Measurements from ENCODE around the gene TSPYL4.

The TSPYL4 gene

DNA sequence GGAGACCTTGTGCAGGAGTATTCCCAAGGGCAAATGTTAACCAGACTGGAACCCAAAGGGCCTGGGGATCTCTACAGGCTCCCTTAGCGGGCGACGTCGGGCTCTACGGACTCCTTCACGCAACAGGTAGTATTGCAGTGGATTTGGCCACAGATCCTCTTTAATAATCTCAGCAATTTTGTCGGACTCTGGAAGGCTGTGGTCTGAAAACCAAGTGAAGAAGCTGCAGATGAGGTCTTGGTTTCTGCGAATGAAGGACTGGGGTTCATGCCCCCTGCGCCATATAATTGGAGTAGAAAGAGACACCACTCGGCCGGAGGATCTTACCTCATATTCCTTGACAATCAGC lies 24.6 kb upstream of the TSPYL4 start:
- in situ Hi-C loops (cut with MboI; ENCODE audit: low pct_unique_long_range_greater_than_20kb, low sequenced_read_pairs) = no loop called here
- no peak for DNase-seq

DNA sequence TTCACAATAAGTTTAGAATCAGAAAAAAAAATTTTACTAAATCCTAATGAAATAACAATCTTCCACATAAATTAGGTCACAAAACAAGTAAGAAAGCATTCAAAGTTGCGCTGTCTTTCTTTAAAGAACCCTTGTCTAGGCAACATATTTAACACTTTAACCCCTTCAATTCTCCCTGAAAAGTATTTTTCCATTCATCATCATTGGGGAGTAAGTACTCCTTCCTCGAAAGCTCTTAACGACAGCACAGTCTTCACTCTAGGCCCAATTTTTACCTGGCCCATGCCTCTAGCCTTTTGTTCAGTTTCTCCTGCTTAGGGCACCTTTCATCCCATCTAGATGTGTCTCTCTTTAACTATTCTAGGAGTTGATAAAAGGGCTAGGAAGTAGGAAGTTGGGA lies 23.2 kb upstream of the TSPYL4 start:
- in situ Hi-C loops (cut with MboI; ENCODE audit: low pct_unique_long_range_greater_than_20kb, low sequenced_read_pairs) = no loop called here
- DNase-seq = no peak

DNA sequence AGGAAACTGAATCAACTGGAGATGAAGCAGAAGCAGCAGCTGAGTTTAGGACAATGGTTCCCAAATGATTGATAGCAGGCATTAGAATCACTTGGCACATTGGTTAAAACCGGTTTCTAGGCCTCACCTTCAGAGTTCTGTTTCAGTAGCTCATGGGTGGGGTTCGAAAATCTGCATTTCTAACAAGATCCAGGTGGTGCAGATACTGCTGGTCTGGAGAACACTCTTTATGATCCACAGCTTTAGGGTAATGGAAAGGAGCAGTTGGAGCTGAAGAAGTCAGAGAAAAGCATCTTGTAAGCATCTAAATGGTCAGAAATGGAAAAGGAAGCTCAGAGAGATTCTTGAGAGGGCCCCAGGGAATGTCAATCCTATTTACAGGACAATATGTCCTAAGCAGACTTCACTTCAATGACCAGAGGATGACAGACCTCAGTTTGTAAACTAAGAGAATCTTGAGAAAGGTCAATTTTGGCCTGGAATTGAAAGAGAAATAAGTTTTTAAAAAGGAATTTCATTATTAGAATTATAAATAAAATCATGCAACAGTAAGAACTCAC lies 17.4 kb upstream of the TSPYL4 start:
- DNase-seq = no peak
- in situ Hi-C loops (cut with MboI; ENCODE audit: low pct_unique_long_range_greater_than_20kb, low sequenced_read_pairs) = no loop called here

DNA sequence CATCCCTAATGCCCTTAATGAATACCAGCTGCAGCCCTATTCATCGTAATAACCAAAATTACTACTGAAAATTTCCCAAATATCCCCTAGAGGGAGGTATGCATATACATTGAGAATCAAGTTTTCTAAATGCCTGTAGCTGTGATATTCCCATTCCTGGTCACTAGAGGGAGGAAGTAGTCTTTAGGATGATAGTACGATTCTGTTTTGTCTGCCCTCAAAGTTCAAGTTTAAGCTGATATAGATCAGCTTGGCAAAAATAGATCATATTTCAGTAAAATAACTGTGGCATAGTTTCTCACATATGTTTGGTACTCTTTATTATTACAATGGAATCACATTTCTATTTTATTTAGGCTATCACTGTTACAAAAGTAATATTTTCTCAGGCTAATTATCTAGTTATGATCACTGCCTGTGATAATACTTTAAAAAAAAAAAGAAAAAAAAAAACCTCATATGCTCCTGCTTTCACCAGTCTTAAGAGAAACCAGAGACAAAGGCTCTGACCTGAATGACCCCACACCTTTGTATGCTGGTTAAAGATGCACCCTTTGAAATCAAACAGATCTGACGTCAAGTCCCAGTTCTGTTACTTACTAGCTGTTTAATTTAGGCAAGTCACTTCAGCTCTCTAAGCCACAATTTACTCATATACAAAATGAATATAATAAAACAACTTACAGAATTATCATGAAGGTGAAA lies 14.9 kb upstream of the TSPYL4 start:
- in situ Hi-C loops (cut with MboI; ENCODE audit: low pct_unique_long_range_greater_than_20kb, low sequenced_read_pairs) = no loop called here
- peak; percentile 81 for DNase-seq

DNA sequence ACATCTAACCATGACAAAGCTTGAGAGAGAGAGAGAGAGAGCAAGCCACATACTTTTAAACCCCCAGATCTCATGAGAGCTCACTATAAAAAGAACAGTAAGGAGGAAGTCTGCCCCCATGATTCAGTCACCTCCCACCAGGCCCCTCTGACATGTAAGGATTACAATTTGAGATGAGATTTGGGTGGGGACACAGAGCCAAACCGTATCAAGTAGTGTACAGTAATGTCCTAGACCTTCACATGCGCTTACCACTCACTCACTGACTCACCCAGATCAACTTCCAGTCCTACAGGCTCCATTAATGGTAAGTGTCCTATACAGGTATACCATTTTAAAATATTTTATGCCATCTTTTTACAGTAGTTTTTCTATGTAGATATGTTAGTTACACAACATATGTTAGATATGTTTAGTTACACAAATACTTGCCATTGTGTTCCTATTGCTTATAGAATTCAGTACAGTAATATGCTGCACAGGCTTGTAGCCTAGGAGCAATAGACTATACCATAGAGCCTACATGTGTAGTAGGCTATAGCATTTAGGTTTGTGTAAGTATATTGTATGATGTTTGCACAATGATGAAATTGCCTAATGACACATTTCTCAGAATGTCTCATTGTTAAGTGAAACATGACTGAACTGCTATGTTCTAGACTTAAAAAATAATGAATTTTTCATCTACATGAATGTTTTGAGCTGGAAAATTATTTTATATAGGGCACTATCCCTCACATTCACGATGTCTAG lies 14.1 kb upstream of the TSPYL4 start:
- in situ Hi-C loops (cut with MboI; ENCODE audit: low pct_unique_long_range_greater_than_20kb, low sequenced_read_pairs) = no loop called here
- DNase-seq = peak; percentile 57

DNA sequence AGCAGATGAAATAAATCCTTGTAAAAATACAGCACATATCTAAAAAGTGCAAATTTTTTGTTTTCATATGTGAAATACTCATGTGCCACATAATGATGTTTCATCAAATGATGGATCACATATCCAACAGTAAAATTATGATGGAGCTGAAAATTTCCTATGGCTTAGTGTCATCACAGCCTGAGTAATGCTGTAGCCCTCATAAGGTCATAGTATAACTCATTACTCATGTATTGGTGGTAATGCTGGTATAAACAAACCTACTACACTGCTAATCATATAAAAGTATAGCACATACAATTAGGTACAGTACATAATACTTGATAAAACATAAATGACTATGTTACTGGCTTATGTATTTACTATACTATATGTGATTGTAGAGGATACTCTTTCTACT lies 12.9 kb upstream of the TSPYL4 start:
- in situ Hi-C loops (cut with MboI; ENCODE audit: low pct_unique_long_range_greater_than_20kb, low sequenced_read_pairs) = no loop called here
- no peak for DNase-seq

DNA sequence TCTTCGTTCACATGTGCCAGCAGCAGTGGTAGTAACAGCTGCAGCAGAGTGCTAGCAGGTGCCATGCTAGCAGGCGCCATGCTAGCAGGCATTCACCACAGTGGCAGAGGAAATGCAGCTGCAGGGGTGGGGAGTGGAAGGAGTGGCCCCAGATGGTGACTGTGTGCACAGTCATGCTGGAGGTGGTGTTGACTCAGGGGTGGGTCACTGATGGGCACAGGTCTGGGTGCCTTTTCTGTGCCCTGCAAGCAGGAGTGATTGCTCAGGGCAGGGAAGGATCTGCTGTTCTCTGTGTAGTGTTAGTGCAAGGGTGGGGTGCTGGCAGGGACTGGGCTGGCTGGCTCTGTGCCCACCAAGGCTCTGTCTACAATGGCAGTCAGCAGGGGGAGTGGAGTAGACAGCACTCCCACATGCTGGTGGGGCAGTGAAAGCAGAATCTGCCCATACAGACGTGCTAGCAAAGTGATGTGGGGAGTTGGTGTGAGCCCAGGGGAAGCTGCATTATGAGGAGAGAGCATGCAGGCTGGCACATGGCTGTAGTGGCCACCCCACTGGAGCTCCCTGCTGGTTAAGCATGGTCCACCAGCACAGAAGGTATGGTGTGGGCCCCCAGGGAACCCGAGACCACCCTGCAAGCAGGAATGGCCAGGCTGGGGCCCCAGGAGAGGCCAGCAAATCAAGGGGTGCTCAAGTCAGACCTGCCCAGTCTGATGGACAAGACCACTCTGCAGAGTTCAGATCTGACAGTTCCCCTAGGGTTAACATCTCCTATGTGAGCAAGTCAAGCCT lies 11.4 kb upstream of the TSPYL4 start:
- no peak for DNase-seq
- in situ Hi-C loops (cut with MboI; ENCODE audit: low pct_unique_long_range_greater_than_20kb, low sequenced_read_pairs) = no loop called here

DNA sequence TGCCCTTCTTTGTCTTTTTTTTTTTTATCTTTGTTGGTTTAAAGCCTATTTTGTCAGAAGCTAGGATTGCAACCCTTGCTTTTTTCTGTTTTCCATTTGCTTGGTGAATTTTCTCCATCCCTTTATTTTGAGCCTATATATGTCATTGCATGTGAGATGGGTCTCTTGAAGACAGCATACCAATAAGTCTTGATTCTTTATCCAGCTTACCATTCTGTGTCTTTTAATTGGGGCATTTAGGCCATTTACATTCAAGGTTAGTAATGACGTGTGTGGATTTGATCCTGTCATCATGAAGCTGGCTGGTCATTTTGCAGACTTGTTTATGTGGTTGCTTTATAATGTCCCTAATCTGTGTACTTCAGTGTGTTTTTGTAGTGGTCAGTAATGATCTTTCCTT lies 9.5 kb upstream of the TSPYL4 start:
- no peak for DNase-seq
- in situ Hi-C loops (cut with MboI; ENCODE audit: low pct_unique_long_range_greater_than_20kb, low sequenced_read_pairs) = no loop called here

DNA sequence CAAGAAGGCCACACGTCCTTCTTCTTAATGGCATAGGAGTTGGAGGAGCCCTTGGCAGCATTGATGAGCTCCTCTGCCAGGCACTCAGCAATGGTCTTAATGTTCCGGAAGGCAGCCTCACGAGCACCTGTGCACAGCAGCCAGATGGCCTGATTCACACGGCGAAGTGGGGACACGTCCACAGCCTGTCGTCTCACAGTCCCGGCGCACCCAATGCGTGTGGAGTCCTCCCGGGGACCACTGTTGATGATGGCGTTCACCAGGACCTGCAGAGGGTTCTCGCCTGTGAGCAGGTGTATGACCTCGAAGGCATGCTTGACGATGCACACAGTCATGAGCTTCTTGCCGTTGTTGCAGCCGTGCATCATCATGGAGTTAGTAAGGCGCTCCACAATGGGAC lies 4.6 kb upstream of the TSPYL4 start:
- in situ Hi-C loops (cut with MboI; ENCODE audit: low pct_unique_long_range_greater_than_20kb, low sequenced_read_pairs) = no loop called here
- DNase-seq = no peak

DNA sequence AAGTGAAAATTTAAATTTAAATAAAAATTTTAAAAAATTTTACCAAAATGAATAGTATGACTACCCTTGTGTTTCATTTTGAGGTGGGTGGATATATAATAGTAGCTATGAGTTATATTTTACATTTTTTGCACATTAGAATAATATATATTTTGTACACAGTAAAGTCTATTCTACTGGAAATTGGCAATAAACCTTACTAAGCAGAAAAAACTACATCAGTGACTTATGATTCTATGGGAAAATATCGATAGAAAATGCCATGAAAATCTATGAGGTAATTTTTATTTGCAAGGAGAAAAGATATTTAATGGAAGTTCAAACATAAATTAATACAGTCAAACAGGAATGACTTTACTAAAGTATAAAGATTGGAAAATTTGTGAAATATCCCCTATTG lies 2.8 kb upstream of the TSPYL4 start:
- in situ Hi-C loops (cut with MboI; ENCODE audit: low pct_unique_long_range_greater_than_20kb, low sequenced_read_pairs) = no loop called here
- DNase-seq = no peak

DNA sequence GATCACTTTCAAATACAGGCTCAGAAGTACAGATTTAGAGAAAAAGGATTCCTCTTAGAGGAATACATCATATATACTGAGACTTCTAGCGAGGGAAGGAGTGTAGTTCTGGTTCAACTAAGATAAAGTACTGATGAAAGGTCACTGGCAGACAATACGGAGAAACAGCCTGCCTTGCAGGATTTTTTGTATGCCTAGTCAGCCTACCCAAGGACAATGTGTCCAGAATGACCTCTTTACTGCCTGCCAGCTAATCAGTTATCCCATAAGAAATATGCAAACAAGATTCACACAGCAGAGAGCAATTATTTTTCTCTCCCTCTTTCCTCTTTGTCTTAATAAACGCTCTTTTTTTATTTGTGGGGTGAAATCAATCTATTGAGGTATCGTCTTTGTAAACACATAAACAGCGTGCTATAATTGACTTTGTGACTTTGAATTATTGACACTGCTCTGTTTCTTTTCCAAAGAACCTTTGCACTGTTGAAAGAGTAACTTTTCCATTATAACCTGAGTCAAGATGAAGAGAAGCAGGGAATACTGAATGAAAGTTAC lies 1.4 kb upstream of the TSPYL4 start:
- DNase-seq = no peak
- in situ Hi-C loops (cut with MboI; ENCODE audit: low pct_unique_long_range_greater_than_20kb, low sequenced_read_pairs) = no loop called here

DNA sequence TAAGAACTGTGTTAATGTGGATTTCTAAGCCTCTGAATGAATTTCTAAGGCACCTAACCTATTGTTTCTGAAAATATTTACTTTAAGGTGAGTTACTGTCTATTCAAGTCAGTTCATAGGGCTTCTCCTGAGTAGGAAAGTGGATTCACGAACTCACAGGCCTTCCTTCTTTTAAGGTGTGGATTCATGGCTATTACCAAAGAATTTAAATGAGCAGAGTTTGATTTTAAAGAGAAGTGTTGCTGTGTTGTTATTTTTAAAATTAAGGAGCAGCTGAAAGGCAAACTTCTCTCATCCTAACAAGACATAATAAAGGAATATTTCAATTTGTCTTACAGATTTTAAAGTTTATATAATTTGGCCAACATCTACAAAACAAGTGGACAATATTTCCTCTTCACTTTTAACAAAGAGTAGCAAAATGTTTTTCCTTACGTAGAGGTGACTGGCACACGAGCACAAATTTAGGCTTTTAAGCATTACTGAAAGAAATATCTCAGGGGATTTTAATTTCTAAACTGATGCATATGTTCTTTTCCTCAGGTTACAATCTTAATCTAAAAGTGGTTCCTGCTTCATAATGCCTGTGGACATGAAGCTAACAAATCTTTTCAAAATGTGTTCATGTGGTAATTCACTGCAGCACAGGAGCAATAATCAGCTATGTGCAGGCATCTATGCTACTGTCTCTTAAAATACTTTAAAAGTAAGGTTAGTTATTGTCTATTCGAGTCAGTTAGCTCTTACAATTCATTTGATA lies 602 bp upstream of the TSPYL4 start:
- in situ Hi-C loops (cut with MboI; ENCODE audit: low pct_unique_long_range_greater_than_20kb, low sequenced_read_pairs) = no loop called here

DNA sequence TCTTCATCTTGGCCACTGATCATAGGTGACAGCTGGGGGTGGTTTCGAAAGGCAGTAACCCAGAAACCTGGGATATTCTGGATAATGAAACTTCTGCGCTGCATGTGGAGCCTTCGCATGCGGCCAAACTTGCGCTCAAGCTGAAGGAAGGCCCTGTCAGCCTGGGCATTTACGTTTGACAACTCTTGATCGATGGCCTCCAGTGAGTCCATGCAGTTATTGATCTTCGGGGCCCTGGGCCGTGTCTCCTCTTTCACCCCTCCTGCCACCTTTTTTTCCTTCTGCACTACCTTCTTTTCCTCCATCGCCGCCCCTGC lies 729 bp downstream of the TSPYL4 start:
- no peak for DNase-seq
- in situ Hi-C loops (cut with MboI; ENCODE audit: low pct_unique_long_range_greater_than_20kb, low sequenced_read_pairs) = no loop called here

More for the DNA sequence above, 602 bp upstream of the TSPYL4 start:
- no peak for DNase-seq

DNA sequence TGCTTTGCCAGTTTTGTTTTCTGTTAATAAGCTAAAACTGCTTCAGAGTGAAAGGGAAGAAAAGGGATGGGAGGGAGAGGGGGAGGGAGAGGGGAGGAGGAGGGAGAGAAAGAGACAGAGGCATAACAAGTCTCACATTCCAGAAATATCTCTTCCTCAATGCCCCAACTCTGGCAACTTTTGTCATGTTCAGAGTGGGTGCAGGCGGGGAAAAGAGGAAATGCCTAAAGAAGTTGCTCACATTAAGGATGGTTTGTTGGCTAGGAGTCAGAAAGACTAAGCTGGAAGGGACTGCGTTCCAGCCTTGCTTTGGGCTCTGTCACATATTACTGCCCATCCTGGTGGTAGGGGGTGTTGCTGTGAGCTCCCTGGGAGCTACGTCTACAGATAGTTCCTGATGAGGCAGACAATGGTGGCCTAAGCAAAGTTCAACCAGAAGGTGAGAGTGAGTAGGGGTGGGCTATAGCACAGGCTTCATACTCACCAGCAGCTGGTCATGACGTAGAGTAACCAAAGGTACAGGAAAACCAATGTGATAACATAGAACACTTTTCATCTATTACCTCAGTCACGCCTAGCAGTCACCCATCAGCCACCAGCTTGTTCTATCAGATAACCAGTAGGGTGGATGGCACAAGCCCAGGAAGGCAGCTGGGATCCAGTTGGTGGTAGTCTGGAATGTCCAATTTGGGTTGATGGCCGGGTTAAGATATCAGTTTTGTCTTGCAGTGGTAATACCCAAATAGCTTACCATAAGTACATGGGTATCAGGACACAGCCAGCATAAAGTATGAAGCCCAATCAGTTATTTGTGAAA lies 2.1 kb downstream of the TSPYL4 start:
- in situ Hi-C loops (cut with MboI; ENCODE audit: low pct_unique_long_range_greater_than_20kb, low sequenced_read_pairs) = no loop called here
- peak; percentile 18 for DNase-seq

DNA sequence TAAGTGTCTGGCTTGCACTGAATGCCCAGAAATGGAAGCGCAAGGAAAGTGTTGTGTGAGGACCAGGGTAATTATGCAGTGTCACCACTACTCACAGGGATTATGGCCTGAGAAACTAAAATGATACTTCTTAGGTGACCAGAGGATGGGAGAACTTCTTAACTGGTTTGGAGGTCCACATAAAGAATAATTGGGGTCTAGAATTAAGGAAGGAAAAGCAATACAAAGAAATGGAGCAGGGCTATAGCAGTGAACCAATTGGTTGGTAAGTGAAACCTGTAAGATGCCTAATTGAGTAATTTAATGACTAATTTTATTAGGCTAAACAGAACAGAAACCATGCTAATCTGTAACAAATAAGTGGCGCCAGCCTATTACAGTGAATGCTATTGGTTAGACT lies 5.3 kb downstream of the TSPYL4 start:
- no peak for DNase-seq
- in situ Hi-C loops (cut with MboI; ENCODE audit: low pct_unique_long_range_greater_than_20kb, low sequenced_read_pairs) = no loop called here

DNA sequence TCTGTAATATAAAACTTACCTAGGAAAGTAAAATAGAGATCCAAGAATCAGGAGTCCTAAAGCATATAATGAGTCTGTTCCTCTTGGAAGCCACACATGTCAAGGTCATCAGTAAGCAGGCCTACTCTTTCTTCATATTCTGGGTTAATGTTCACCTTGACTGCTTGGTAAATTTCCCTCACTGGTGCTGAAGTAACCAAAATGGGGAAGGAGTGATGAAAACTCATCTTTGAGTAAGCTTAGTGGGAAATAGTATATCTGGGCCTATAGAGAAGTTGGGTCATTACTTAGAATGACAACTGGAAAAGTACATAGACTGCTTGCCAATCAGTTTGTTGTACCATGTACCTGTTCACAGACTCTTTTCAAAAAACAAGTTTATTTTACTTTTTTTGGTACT lies 6.6 kb downstream of the TSPYL4 start:
- no peak for DNase-seq
- in situ Hi-C loops (cut with MboI; ENCODE audit: low pct_unique_long_range_greater_than_20kb, low sequenced_read_pairs) = no loop called here

DNA sequence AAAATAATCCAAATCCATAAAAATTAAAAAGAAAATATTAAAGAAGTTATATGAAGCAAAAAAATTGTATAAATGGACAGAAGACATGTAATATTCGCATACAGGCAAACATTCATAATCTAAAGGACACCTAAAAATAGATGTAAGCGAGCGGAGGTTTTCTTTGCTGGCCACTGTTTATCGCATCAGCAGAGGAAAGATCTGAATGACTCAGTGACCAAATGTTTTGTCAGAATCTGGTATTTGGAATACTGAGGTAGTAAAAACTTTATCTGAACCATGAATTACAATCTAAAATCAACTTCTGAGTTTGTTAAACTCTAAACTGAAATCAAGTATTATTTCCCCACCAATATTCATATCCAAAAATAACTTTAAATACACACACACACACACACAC lies 7.8 kb downstream of the TSPYL4 start:
- in situ Hi-C loops (cut with MboI; ENCODE audit: low pct_unique_long_range_greater_than_20kb, low sequenced_read_pairs) = no loop called here
- no peak for DNase-seq

DNA sequence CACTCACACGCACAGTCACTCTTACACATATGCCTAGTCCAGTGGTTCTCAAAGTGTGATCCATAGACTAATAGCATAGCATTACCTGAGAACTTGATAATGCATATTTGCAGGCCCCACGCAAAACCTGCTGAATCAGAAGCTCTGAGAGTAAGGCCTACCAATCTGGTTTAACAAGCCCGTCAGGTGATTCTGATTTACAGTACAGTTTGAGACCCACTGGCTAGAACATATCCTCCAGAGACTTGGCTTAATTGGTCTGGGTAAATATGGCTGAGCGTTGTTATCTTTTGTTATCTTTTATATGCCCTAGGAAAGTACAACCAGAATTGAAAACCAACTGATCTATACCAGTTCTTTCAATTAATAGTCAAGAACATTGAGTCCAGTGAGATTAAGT lies 9.6 kb downstream of the TSPYL4 start:
- DNase-seq = no peak
- in situ Hi-C loops (cut with MboI; ENCODE audit: low pct_unique_long_range_greater_than_20kb, low sequenced_read_pairs) = no loop called here

All from KBM-7 (cell line).